GM18511 (cell line): ENCODE results near the gene TMEM80.
"Not testable (repeated sequence)": the region's sequence is repeated elsewhere in the genome, so short reads cannot be mapped to it uniquely, and the experiment has no call there.

ENCODE experiments used
- ATAC-seq: cut with Tn5 transposase; IDR thresholded peaks from one replicate; pipeline ENCODE4 v1.9.1; 2021; ENCODE audit warnings: mild to moderate bottlenecking, moderate library complexity; ENCODE audit not compliant: unreplicated experiment

The TMEM80 gene

GRCh38 chr11:695538-696248 lies at the start of gene TMEM80:
Gene TMEM80, plus strand, starts transcription at chr11:695816. Its CDS starts 12 bp downstream, at chr11:695828.
- peak; percentile 72 for ATAC-seq

GRCh38 chr11:646214-646613 lies 49.4 kb upstream of the TMEM80 start:
- ATAC-seq = no peak

GRCh38 chr11:647672-648158 lies 47.9 kb upstream of the TMEM80 start:
- not testable (repeated sequence) for ATAC-seq

GRCh38 chr11:650482-650881 lies 45.1 kb upstream of the TMEM80 start:
- no peak for ATAC-seq

GRCh38 chr11:653136-653535 lies 42.5 kb upstream of the TMEM80 start:
- ATAC-seq = not testable (repeated sequence)

- ATAC-seq = no peak
These were observed 41.8 kb upstream of the TMEM80 start for GRCh38 chr11:653837-654236.

GRCh38 chr11:654444-654843 lies 41.2 kb upstream of the TMEM80 start:
- ATAC-seq = not testable (repeated sequence)

- no peak for ATAC-seq
These were observed 40.4 kb upstream of the TMEM80 start for GRCh38 chr11:655036-655726.

- no peak for ATAC-seq
These were observed 39.2 kb upstream of the TMEM80 start for GRCh38 chr11:656426-656825.

GRCh38 chr11:656866-657265 lies 38.8 kb upstream of the TMEM80 start:
- no peak for ATAC-seq

GRCh38 chr11:657691-658126 lies 37.9 kb upstream of the TMEM80 start:
- no peak for ATAC-seq

- no peak for ATAC-seq
These were observed 36.0 kb upstream of the TMEM80 start for GRCh38 chr11:659532-660085.

- no peak for ATAC-seq
These were observed 35.3 kb upstream of the TMEM80 start for GRCh38 chr11:660281-660680.

GRCh38 chr11:660681-661444 lies 34.8 kb upstream of the TMEM80 start:
- ATAC-seq = no peak

- ATAC-seq = no peak
These were observed 32.8 kb upstream of the TMEM80 start for GRCh38 chr11:662689-663274.

GRCh38 chr11:665062-665703 lies 30.4 kb upstream of the TMEM80 start:
- no peak for ATAC-seq

- no peak for ATAC-seq
These were observed 29.8 kb upstream of the TMEM80 start for GRCh38 chr11:665704-666281.

- no peak for ATAC-seq
These were observed 21.8 kb upstream of the TMEM80 start for GRCh38 chr11:673866-674265.

GRCh38 chr11:674406-674805 lies 21.2 kb upstream of the TMEM80 start:
- no peak for ATAC-seq

GRCh38 chr11:678297-678696 lies 17.3 kb upstream of the TMEM80 start:
- no peak for ATAC-seq
